Endothelial cell of umbilical vein (primary cell): ENCODE results near the gene TNKS1BP1. TPM values are rescaled to one million over a fixed set of nuclear protein-coding genes. Genes with fewer than 3 reads are reported as not detected.

ENCODE experiments used
- BruUV-seq: library from RNA; stranded (reverse); fragments of 400-500 nt; replicated peaks from 2 replicates; lab custom pipeline; 2021; lab: Mats Ljungman, UMichigan
- CTCF ChIA-PET: fragments of 300-600, 350-600 bp; sonication (Branson Sonifier 250); formaldehyde crosslinking; loops from one replicate; lab custom pipeline; 2021; ENCODE audit warnings: antibody characterized with exemption, inconsistent platforms; lab: Charles Lee
- POLR2A ChIA-PET: fragments of 300-600, 350-600 bp; sonication (Branson Sonifier 250); formaldehyde crosslinking; loops from one replicate; lab custom pipeline; 2021; ENCODE audit warnings: antibody characterized with exemption, inconsistent platforms; lab: Charles Lee
- DNase-seq: peaks from one replicate; pipeline ENCODE4 v3.0.0-alpha.2; 2011; ENCODE audit warnings: low read depth, low spot score
- FAIRE-seq: peaks from 2 replicates; lab custom pipeline; 2011; peaks lifted over from hg19 to GRCh38; lab: Jason Lieb, UNC
- H2AFZ ChIP-seq: 2 replicates; pipeline ENCODE4 v1.6.0; 2012; ENCODE audit warnings: low read depth, low read length, control low read depth, inconsistent platforms
- H3K27ac ChIP-seq: 2 replicates; pipeline ENCODE4 v1.5.1; 2011; ENCODE audit warnings: low read depth, mild to moderate bottlenecking, control low read depth, low read length, moderate library complexity; ENCODE audit not compliant: insufficient read depth
- H3K27me3 ChIP-seq, 2 experiments: 2 replicates each; pipeline versions ENCODE4 v1.6.0 to v1.6.1; 2011; ENCODE audit warnings: low read length in 2 of 2, mixed read lengths in 1 of 2; ENCODE audit not compliant: control insufficient read depth in 2 of 2, insufficient read depth in 2 of 2
- H3K36me3 ChIP-seq, 2 experiments: 2 replicates in 1 of 2; 3 replicates in 1 of 2; pipeline ENCODE4 v1.5.1; 2011; ENCODE audit warnings: low read length in 2 of 2, mild to moderate bottlenecking in 1 of 2, moderate library complexity in 1 of 2; ENCODE audit not compliant: control insufficient read depth in 2 of 2, insufficient read depth in 2 of 2; ENCODE audit errors: extremely low read depth in 1 of 2
- H3K4me1 ChIP-seq: 3 replicates; pipeline ENCODE4 v1.5.1; 2011; ENCODE audit warnings: mild to moderate bottlenecking, low read length; ENCODE audit not compliant: control insufficient read depth, insufficient read depth; ENCODE audit errors: extremely low read depth
- H3K4me2 ChIP-seq: 2 replicates; pipeline ENCODE4 v1.6.1; 2011; ENCODE audit warnings: low read length, control low read depth, mixed read lengths; ENCODE audit not compliant: insufficient read depth
- H3K4me3 ChIP-seq, 3 experiments: fragments of 200-600 bp in 1 of 3; sonication (generic), shearing (Covaris generic) in 1 of 3; replicated peaks in 1 of 3; 2 replicates each; pipeline ENCODE4 v1.5.1; 2011 to 2016; ENCODE audit warnings: control low read depth in 3 of 3, low read length in 3 of 3, mild to moderate bottlenecking in 2 of 3, inconsistent platforms in 1 of 3, low read depth in 1 of 3, moderate library complexity in 1 of 3; ENCODE audit not compliant: insufficient read depth in 1 of 3
- H3K79me2 ChIP-seq: 2 replicates; pipeline ENCODE4 v1.6.0; 2012; ENCODE audit warnings: low read length, inconsistent platforms; ENCODE audit not compliant: control insufficient read depth, insufficient read depth
- H3K9ac ChIP-seq: replicated peaks from 2 replicates; pipeline ENCODE3; 2011; ENCODE audit warnings: low read length, control low read depth; ENCODE audit not compliant: insufficient read depth; ENCODE audit errors: extremely low read depth
- H3K9me1 ChIP-seq: replicated peaks from 3 replicates; pipeline ENCODE4 v1.6.0; 2011; ENCODE audit warnings: mild to moderate bottlenecking, low read length; ENCODE audit not compliant: control insufficient read depth, insufficient read depth; ENCODE audit errors: extremely low read depth
- H3K9me3 ChIP-seq: replicated peaks from 2 replicates; pipeline ENCODE4 v1.5.1; 2012; ENCODE audit warnings: low read length, inconsistent platforms; ENCODE audit not compliant: control insufficient read depth, insufficient read depth
- H4K20me1 ChIP-seq: replicated peaks from 2 replicates; pipeline ENCODE3; 2011; ENCODE audit warnings: mild to moderate bottlenecking, low read length; ENCODE audit not compliant: control insufficient read depth, insufficient read depth; ENCODE audit errors: extremely low read depth
- EZH2 ChIP-seq: IDR thresholded peaks from 2 replicates; pipeline ENCODE4 v1.6.1; 2012; ENCODE audit warnings: borderline replicate concordance, low read depth, mild to moderate bottlenecking, moderate library complexity, low read length, inconsistent platforms; ENCODE audit not compliant: severe bottlenecking
- JUN ChIP-seq: IDR thresholded peaks from 2 replicates; pipeline ENCODE4 v1.6.1; 2011; ENCODE audit warnings: borderline replicate concordance, low read depth; ENCODE audit not compliant: insufficient read length, insufficient read depth
- MYC ChIP-seq: IDR thresholded peaks from one replicate; pipeline ENCODE4 v1.6.1; 2011; ENCODE audit warnings: mild to moderate bottlenecking, low read depth, low read length
- POLR2A ChIP-seq: IDR thresholded peaks from 2 replicates; pipeline ENCODE4 v1.6.1; 2012; ENCODE audit warnings: low read depth, mild to moderate bottlenecking, control low read depth, low read length
- dilution Hi-C: fragments of 300-500 bp; cut with MboI; formaldehyde crosslinking; loops from one replicate; pipeline ENCODE4 v1.15.0; 2019; ENCODE audit warnings: low sequenced_read_pairs; ENCODE audit not compliant: extremely low pct_ligation_motif_present
- intact Hi-C: fragments of 100-400 bp; cut with micrococcal nuclease; formaldehyde crosslinking; loops from one replicate; pipeline ENCODE4 v1.10.0; 2022
- polyA plus RNA-seq, 4 experiments: library from polyadenylated mRNA; depleted of rRNA in 3 of 4; stranded (reverse) in 3 of 4; unstranded in 1 of 4; fragments of >200 nt; gene quantifications; 2 replicates each; pipeline versions ENCODE4 v1.2.1 to v1.2.3, GENCODE V29; 2011 to 2012; ENCODE audit warnings: missing spikeins in 1 of 4
- total RNA-seq: library from RNA; stranded (reverse); gene quantifications from 2 replicates; pipeline ENCODE4 v1.2.3, GENCODE V29; 2021
- TF ChIP-seq, protein P1 (sequence below): IDR thresholded peaks from 2 replicates; pipeline ENCODE4 v1.6.1; 2011; ENCODE audit not compliant: insufficient read depth, insufficient read length
- TF ChIP-seq, protein P2 (sequence below), 2 donors: IDR thresholded peaks; 1 replicate in 1 of 2; 2 replicates in 1 of 2; pipeline ENCODE4 v1.5.1; 2011; ENCODE audit warnings: low read length in 2 of 2, mild to moderate bottlenecking in 2 of 2, moderate library complexity in 2 of 2, control low read depth in 1 of 2, inconsistent platforms in 1 of 2, low read depth in 1 of 2; ENCODE audit not compliant: insufficient read depth in 1 of 2; ENCODE audit errors: extremely low read depth in 1 of 2

Gene TNKS1BP1
- total and polyA plus RNA-seq, 2 donors (not counting 3 experiments of a cell fraction or from before 2014, with no cell fraction given): 54.6 to 111 TPM

DNA sequence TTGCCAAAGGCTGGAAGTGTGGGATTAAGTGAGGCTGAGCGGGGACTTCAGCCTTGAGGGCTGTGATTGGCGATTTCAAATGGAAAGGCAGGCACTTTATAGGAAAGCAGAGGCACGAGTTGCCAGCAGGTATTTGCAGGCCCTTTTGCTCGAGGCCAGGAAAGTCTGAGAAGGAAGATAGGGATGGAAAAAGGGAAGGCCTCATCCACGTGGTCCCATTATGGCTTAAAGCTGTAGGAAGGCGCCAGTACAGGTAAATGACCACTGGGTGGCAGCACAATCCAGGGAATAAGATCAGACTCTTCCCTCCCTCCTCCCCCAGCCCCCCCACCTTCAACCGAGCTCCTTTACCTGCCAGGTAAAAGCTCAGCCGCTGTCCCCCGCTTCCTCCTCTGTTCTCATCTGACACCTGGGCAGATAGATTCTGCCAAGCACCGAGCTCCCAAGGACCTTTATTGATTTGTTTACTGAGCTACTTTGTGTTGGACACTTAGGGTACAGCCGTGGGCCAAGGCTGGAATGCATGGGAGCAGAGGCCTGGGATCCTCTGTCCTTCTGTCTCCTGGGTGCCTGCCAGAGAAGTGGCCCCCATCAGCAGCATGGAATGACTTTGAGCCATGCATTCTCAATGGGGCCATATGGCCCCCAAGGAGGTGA, 20.9 kb upstream of the TNKS1BP1 start:
- CTCF ChIA-PET: interaction anchor here (0.6 to 3.0 kb wide), 46 partner anchors 8 to 1167 kb away, joined by 3 to 57 read pairs (median 5); partner anchors contain the start of genes BTBD18, RTN4RL2, SSRP1 and TIMM10
- no peaks in the 10 kb centered on the region for H3K79me2 ChIP-seq
- H3K9ac ChIP-seq: no peak overlapping the region
- dilution Hi-C loops (no loop called here), intact Hi-C loops (loop anchor here (1.0 to 5.0 kb wide), 7 partner anchors 62 to 1177 kb away; no protein-coding TSS in a partner anchor)
- no peaks in the 10 kb centered on the region for H3K27me3 ChIP-seq
- BruUV-seq: no TSS peak
- POLR2A ChIA-PET: interaction anchor here (0.6 kb wide), 2 partner anchors 13 to 275 kb away, joined by 3 to 4 read pairs; no protein-coding TSS in a partner anchor
- no peak overlapping the region for H3K27ac ChIP-seq
- peak overlapping the region; percentile 76 for H2AFZ ChIP-seq
- no peaks in the 10 kb centered on the region for H3K36me3 ChIP-seq
- H3K9me3 ChIP-seq: no peaks in the 10 kb centered on the region
- TF ChIP-seq, protein P1, sequence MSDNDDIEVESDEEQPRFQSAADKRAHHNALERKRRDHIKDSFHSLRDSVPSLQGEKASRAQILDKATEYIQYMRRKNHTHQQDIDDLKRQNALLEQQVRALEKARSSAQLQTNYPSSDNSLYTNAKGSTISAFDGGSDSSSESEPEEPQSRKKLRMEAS: peak; percentile 86
- TF ChIP-seq EZH2 (no peak), JUN (no peak), POLR2A (no peak), MYC (peak; percentile 14)
- TF ChIP-seq, protein P2, sequence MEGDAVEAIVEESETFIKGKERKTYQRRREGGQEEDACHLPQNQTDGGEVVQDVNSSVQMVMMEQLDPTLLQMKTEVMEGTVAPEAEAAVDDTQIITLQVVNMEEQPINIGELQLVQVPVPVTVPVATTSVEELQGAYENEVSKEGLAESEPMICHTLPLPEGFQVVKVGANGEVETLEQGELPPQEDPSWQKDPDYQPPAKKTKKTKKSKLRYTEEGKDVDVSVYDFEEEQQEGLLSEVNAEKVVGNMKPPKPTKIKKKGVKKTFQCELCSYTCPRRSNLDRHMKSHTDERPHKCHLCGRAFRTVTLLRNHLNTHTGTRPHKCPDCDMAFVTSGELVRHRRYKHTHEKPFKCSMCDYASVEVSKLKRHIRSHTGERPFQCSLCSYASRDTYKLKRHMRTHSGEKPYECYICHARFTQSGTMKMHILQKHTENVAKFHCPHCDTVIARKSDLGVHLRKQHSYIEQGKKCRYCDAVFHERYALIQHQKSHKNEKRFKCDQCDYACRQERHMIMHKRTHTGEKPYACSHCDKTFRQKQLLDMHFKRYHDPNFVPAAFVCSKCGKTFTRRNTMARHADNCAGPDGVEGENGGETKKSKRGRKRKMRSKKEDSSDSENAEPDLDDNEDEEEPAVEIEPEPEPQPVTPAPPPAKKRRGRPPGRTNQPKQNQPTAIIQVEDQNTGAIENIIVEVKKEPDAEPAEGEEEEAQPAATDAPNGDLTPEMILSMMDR (IDR thresholded peaks at IDR 0.05; ENCODE audit: extremely low read depth in 1 of 2, insufficient read depth in 1 of 2, low read depth in 1 of 2, low read length in 2 of 2): peak; percentile 49 to 71
- H3K4me1 ChIP-seq: no peaks in the 10 kb centered on the region
- no peak overlapping the region for H3K4me2 ChIP-seq
- H4K20me1 ChIP-seq: no peaks in the 10 kb centered on the region
- peak; percentile 60 for DNase-seq
- H3K9me1 ChIP-seq: no peaks in the 10 kb centered on the region
- no peak overlapping the region for H3K4me3 ChIP-seq
- FAIRE-seq: peak; percentile 94
